IMR-90 (cell line): ENCODE results near the gene MYT1. TPM values are rescaled to one million over a fixed set of nuclear protein-coding genes. Genes with fewer than 3 reads are reported as not detected.

Experiments
- ATAC-seq: fragments of 200-7000 bp; cut with Tn5 transposase; 2 replicates; pipeline ENCODE4 v1.9.1; 2020; ENCODE audit warnings: low read depth, mild to moderate bottlenecking, moderate library complexity
- BruUV-seq: library from RNA; stranded (reverse); fragments of 400-500 nt; replicated peaks from 2 replicates; lab custom pipeline; 2021; lab: Mats Ljungman, UMichigan
- CTCF ChIA-PET: fragments of 300-600 bp; formaldehyde crosslinking; extraction: SDS; loops from one replicate; lab custom pipeline; 2021; ENCODE audit warnings: antibody characterized with exemption; lab: Yijun Ruan, JAX
- POLR2A ChIA-PET: fragments of 300-600 bp; sonication (Branson Sonifier 250); formaldehyde crosslinking; loops from one replicate; lab custom pipeline; 2022; ENCODE audit warnings: antibody characterized with exemption; ENCODE audit not compliant: unreplicated experiment; lab: Charles Lee
- DNase-seq: peaks from one replicate; pipeline ENCODE4 v3.0.0; 2013
- H2AFZ ChIP-seq: replicated peaks from 2 replicates; pipeline ENCODE3; 2013; ENCODE audit warnings: low read length, mild to moderate bottlenecking; ENCODE audit not compliant: poor library complexity
- H2AK5ac ChIP-seq: 2 replicates; pipeline ENCODE4 v1.6.1; 2013; ENCODE audit warnings: low read depth, low read length, inconsistent platforms
- H2AK9ac ChIP-seq: replicated peaks from 2 replicates; pipeline ENCODE3; 2013; ENCODE audit warnings: mild to moderate bottlenecking, low read depth, low read length, moderate library complexity; ENCODE audit not compliant: poor library complexity
- H2BK120ac ChIP-seq: 2 replicates; pipeline ENCODE4 v1.6.1; 2013; ENCODE audit warnings: low read depth, low read length, inconsistent platforms
- H2BK15ac ChIP-seq: 3 replicates; pipeline ENCODE4 v1.6.1; 2013; ENCODE audit warnings: low read depth, low read length, inconsistent platforms
- H2BK20ac ChIP-seq: 2 replicates; pipeline ENCODE4 v1.6.1; 2013; ENCODE audit warnings: low read depth, mild to moderate bottlenecking, inconsistent platforms, low read length, moderate library complexity
- H2BK5ac ChIP-seq: 2 replicates; pipeline ENCODE4 v1.6.1; 2013; ENCODE audit warnings: mild to moderate bottlenecking, low read depth, low read length, inconsistent platforms; ENCODE audit not compliant: poor library complexity, severe bottlenecking
- H3K14ac ChIP-seq: replicated peaks from 2 replicates; pipeline ENCODE4 v1.6.1; 2013; ENCODE audit warnings: low read depth, low read length, inconsistent platforms
- H3K18ac ChIP-seq: 2 replicates; pipeline ENCODE4 v1.6.1; 2013; ENCODE audit warnings: low read depth, low read length, control low read depth
- H3K23ac ChIP-seq: 2 replicates; pipeline ENCODE4 v1.6.1; 2013; ENCODE audit warnings: low read depth, low read length, inconsistent platforms
- H3K27ac ChIP-seq: 2 replicates; pipeline ENCODE4 v1.5.1; 2013; ENCODE audit warnings: mild to moderate bottlenecking, control low read depth, low read length; ENCODE audit not compliant: insufficient read depth
- H3K27me3 ChIP-seq: 2 replicates; pipeline ENCODE4 v1.6.1; 2013; ENCODE audit warnings: low read length; ENCODE audit not compliant: control insufficient read depth, insufficient read depth
- H3K36me3 ChIP-seq: 2 replicates; pipeline ENCODE4 v1.6.1; 2013; ENCODE audit warnings: low read length, mixed read lengths; ENCODE audit not compliant: control insufficient read depth, insufficient read depth
- H3K4ac ChIP-seq: 2 replicates; pipeline ENCODE4 v1.6.1; 2013; ENCODE audit warnings: low read depth, low read length, inconsistent platforms
- H3K4me1 ChIP-seq: 2 replicates; pipeline ENCODE4 v1.6.1; 2013; ENCODE audit warnings: low read length, mixed read lengths; ENCODE audit not compliant: control insufficient read depth, insufficient read depth
- H3K4me2 ChIP-seq: 2 replicates; pipeline ENCODE4 v1.6.1; 2013; ENCODE audit warnings: low read depth, mild to moderate bottlenecking, control low read depth, low read length, moderate library complexity
- H3K4me3 ChIP-seq: 2 replicates; pipeline ENCODE4 v1.5.1; 2013; ENCODE audit warnings: low read depth, mild to moderate bottlenecking, control low read depth, low read length, moderate library complexity; ENCODE audit not compliant: insufficient read depth
- H3K56ac ChIP-seq: 2 replicates; pipeline ENCODE4 v1.6.1; 2013; ENCODE audit warnings: low read length, inconsistent platforms; ENCODE audit not compliant: insufficient read depth; ENCODE audit errors: extremely low read depth
- H3K79me1 ChIP-seq, 2 experiments: 2 replicates each; pipeline ENCODE4 v1.6.1; 2013; ENCODE audit warnings: low read length in 2 of 2, inconsistent platforms in 1 of 2, low read depth in 1 of 2
- H3K9ac ChIP-seq: 2 replicates; pipeline ENCODE4 v1.6.1; 2013; ENCODE audit warnings: low read depth, low read length, control low read depth
- H3K9me1 ChIP-seq: 2 replicates; pipeline ENCODE4 v1.6.1; 2013; ENCODE audit warnings: low read length, inconsistent platforms; ENCODE audit not compliant: insufficient read depth
- H3K9me3 ChIP-seq: 2 replicates; pipeline ENCODE4 v1.6.1; 2013; ENCODE audit warnings: low read length; ENCODE audit not compliant: control insufficient read depth, insufficient read depth
- H4K20me1 ChIP-seq: 2 replicates; pipeline ENCODE4 v1.6.1; 2013; ENCODE audit warnings: low read length, inconsistent platforms; ENCODE audit not compliant: insufficient read depth
- H4K5ac ChIP-seq: 2 replicates; pipeline ENCODE4 v1.6.1; 2013; ENCODE audit warnings: mild to moderate bottlenecking, low read depth, low read length, control low read depth
- H4K8ac ChIP-seq, 2 experiments: 2 replicates each; pipeline ENCODE4 v1.6.1; 2013; ENCODE audit warnings: low read depth in 2 of 2, low read length in 2 of 2, control low read depth in 1 of 2, inconsistent platforms in 1 of 2
- H4K91ac ChIP-seq: 2 replicates; pipeline ENCODE4 v1.6.1; 2013; ENCODE audit warnings: low read depth, low read length, inconsistent platforms; ENCODE audit not compliant: insufficient read depth
- RFX5 ChIP-seq: IDR thresholded peaks from 2 replicates; pipeline ENCODE4 v1.8.0; 2012; ENCODE audit warnings: low read depth, mild to moderate bottlenecking, low read length, moderate library complexity
- WGBS, 2 experiments: methylation state at CpG; one replicate each; pipeline versions ENCODE4 v1.1.5 to v1.1.7; 2013; ENCODE audit warnings: missing lambda C conversion rate in 2 of 2; ENCODE audit not compliant: insufficient read length in 1 of 2; ENCODE audit errors: extremely low coverage in 2 of 2; 5-methylcytosine and 5-hydroxymethylcytosine counted together
- dilution Hi-C: fragments of 300-500 bp; cut with HindIII; formaldehyde crosslinking; loops from one replicate; pipeline ENCODE4 v1.14.3; 2018; ENCODE audit warnings: low sequenced_read_pairs; ENCODE audit not compliant: unreplicated experiment
- in situ Hi-C: fragments of 300-500 bp; cut with MboI; formaldehyde crosslinking; loops from 3 replicates; pipeline ENCODE4 v1.14.3; 2019; ENCODE audit warnings: low sequenced_read_pairs, inconsistent platforms, mixed read lengths
- intact Hi-C: fragments of 100-400 bp; cut with micrococcal nuclease; formaldehyde crosslinking; loops from 2 replicates; pipeline ENCODE4 v1.10.0; 2022
- polyA plus RNA-seq, 3 experiments: library from polyadenylated mRNA; depleted of rRNA; stranded (reverse); fragments of >200 nt; gene quantifications; 2 replicates each; pipeline ENCODE4 v1.2.3, GENCODE V29; 2012; ENCODE audit warnings: low replicate concordance in 1 of 3
- total RNA-seq: library from RNA; depleted of rRNA; stranded (reverse); fragments of >200 nt; gene quantifications from 2 replicates; pipeline ENCODE4 v1.2.3, GENCODE V29; 2012
- TF ChIP-seq, protein P1 (sequence below): conservative IDR thresholded peaks from 2 replicates; pipeline ENCODE4 v1.5.1; 2012; ENCODE audit warnings: mild to moderate bottlenecking, low read depth, low read length, improper control_type of control experiment

MYT1 gene
- total and polyA plus RNA-seq, 2 of the 4 experiments (the other 2 are of a cell fraction): not detected

DNA sequence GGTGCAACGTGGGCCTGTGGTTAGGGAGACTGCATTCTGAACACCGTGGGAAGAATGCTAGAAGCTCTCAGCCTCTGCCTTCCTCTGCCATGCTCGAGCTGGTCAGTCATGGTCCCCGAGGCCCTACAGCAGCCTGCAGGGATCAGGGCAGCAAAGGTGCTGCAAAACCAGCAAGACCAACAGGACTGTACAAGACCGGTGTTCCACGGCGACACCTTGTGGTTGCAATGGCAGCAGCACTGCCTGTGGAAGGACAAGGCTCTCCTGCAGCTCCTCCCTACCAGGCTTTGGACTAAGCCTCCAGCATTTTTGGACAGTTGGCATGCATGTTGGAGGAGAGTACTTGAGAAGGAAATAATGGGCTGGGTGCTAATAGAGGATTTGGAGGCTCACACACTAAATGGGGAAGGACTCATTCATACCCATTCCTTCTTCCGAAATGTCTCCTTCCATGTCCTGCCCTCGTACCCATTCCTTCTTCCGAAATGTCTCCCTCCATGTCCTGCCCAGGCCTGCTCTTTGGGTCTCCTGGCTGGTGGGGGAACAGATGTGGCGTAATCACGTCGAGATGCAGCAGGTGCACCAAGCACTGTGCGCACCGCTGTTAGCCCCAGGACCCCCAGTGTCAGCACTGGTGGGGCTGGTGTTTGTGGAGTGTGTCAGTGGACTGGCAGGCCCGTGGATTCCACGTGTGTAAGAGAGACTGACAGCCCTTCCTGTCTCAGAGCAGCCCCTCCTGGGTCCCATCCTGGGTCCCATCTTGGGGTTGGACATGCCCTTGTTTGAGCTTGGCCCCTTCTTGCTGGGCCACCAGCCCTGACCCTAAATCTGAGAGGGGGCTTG is 18.6 kb upstream of the MYT1 start:
- no peak overlapping the region for H2AFZ ChIP-seq
- no peak overlapping the region for H3K4ac ChIP-seq
- POLR2A ChIA-PET: no interaction called here
- H3K56ac ChIP-seq: no peak overlapping the region
- no peaks in the 10 kb centered on the region for H4K20me1 ChIP-seq
- no peaks in the 10 kb centered on the region for H3K4me1 ChIP-seq
- peaks cover 11% of the 10 kb centered on the region for H3K27me3 ChIP-seq
- H2AK5ac ChIP-seq: no peak overlapping the region
- no peak overlapping the region for H3K14ac ChIP-seq
- H2BK20ac ChIP-seq: no peak overlapping the region
- H2BK120ac ChIP-seq: no peak overlapping the region
- no peak overlapping the region for H4K5ac ChIP-seq
- in situ Hi-C loops (no loop called here), intact Hi-C loops (no loop called here), dilution Hi-C loops (no loop called here)
- no peaks in the 10 kb centered on the region for H3K79me1 ChIP-seq
- no peaks in the 10 kb centered on the region for H3K9me1 ChIP-seq
- TF ChIP-seq, protein P1, sequence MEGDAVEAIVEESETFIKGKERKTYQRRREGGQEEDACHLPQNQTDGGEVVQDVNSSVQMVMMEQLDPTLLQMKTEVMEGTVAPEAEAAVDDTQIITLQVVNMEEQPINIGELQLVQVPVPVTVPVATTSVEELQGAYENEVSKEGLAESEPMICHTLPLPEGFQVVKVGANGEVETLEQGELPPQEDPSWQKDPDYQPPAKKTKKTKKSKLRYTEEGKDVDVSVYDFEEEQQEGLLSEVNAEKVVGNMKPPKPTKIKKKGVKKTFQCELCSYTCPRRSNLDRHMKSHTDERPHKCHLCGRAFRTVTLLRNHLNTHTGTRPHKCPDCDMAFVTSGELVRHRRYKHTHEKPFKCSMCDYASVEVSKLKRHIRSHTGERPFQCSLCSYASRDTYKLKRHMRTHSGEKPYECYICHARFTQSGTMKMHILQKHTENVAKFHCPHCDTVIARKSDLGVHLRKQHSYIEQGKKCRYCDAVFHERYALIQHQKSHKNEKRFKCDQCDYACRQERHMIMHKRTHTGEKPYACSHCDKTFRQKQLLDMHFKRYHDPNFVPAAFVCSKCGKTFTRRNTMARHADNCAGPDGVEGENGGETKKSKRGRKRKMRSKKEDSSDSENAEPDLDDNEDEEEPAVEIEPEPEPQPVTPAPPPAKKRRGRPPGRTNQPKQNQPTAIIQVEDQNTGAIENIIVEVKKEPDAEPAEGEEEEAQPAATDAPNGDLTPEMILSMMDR: 0 out of 2 replicates have a peak, but pooled peaks have one; percentile 7
- no peak for TF ChIP-seq RFX5
- H3K27ac ChIP-seq: no peak overlapping the region
- H3K18ac ChIP-seq: no peak overlapping the region
- no peak overlapping the region for H2BK15ac ChIP-seq
- peak overlapping the region; percentile 9 for H2AK9ac ChIP-seq
- H3K23ac ChIP-seq: no peak overlapping the region
- DNase-seq (no peak), ATAC-seq (no peak)
- H4K8ac ChIP-seq: no peak overlapping the region
- BruUV-seq: no TSS peak
- CTCF ChIA-PET: no interaction called here
- H3K9ac ChIP-seq: no peak overlapping the region
- H3K4me2 ChIP-seq: no peak overlapping the region
- H3K9me3 ChIP-seq: peaks cover 11% of the 10 kb centered on the region
- H2BK5ac ChIP-seq: no peak overlapping the region
- no peak overlapping the region for H3K4me3 ChIP-seq
- WGBS, 2 experiments: 27% methylated on average over 5 of the region's 17 CpGs; no CpG with 5 or more reads in 1 of the 2 experiments
- H4K91ac ChIP-seq: no peak overlapping the region
- H3K36me3 ChIP-seq: no peaks in the 10 kb centered on the region
